Suprapubic skin (tissue), 4 donors: ENCODE results near the gene TFF2.

Experiments
- EP300 ChIP-seq: sonication (generic); formaldehyde crosslinking; IDR thresholded peaks from one replicate; pipeline ENCODE4 v1.6.1; 2017; ENCODE audit warnings: antibody characterized with exemption
- POLR2A ChIP-seq, 2 donors: fragments of 450-650 bp; IDR thresholded peaks; one replicate each; pipeline ENCODE4 v1.6.1; 2017; ENCODE audit warnings: antibody characterized with exemption in 2 of 2, mild to moderate bottlenecking in 2 of 2, moderate library complexity in 2 of 2
- POLR2AphosphoS5 ChIP-seq, 3 donors: sonication (generic); formaldehyde crosslinking; IDR thresholded peaks; one replicate each; pipeline ENCODE4 v1.6.1; 2017; ENCODE audit warnings: antibody characterized with exemption in 3 of 3
- TF ChIP-seq, protein P1 (sequence below), 2 donors: fragments of 200-600 bp in 1 of 2; fragments of 450-650 bp in 1 of 2; sonication (generic) in 1 of 2; IDR thresholded peaks; one replicate each; pipeline ENCODE4 v1.5.1; 2016 to 2019; ENCODE audit warnings: antibody characterized with exemption in 2 of 2, mild to moderate bottlenecking in 1 of 2, moderate library complexity in 1 of 2

DNA sequence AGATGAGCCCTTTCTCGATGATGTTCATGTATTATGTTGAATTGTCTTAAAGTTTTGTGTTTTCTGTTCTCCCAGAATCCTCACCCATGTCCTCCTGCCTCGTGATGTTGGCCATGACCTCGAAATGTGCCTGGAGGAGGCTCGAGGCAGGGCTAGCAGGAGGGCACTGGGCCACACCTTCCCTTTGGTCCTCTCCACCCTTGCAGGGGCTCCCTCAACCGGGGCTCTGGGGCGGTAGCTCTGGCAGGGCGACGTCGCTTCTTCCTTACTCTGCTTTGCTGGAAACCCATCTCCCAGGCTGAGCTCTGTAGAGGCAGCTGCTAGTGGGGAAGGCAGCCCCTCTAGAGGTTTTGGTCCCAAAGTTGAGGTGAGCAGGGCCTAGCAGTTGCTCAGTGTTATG is 49.8 kb downstream of the TFF2 start:
- TF ChIP-seq POLR2AphosphoS5 (IDR thresholded peaks at IDR 0.05) (no peak), EP300 (no peak), POLR2A (IDR thresholded peaks at IDR 0.05) (no peak)
- TF ChIP-seq, protein P1, sequence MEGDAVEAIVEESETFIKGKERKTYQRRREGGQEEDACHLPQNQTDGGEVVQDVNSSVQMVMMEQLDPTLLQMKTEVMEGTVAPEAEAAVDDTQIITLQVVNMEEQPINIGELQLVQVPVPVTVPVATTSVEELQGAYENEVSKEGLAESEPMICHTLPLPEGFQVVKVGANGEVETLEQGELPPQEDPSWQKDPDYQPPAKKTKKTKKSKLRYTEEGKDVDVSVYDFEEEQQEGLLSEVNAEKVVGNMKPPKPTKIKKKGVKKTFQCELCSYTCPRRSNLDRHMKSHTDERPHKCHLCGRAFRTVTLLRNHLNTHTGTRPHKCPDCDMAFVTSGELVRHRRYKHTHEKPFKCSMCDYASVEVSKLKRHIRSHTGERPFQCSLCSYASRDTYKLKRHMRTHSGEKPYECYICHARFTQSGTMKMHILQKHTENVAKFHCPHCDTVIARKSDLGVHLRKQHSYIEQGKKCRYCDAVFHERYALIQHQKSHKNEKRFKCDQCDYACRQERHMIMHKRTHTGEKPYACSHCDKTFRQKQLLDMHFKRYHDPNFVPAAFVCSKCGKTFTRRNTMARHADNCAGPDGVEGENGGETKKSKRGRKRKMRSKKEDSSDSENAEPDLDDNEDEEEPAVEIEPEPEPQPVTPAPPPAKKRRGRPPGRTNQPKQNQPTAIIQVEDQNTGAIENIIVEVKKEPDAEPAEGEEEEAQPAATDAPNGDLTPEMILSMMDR (IDR thresholded peaks at IDR 0.05): no peak
